Urinary bladder (tissue), 4 donors: ENCODE results near the gene PDP2. TPM values are rescaled to one million over a fixed set of nuclear protein-coding genes. Genes with fewer than 3 reads are reported as not detected.
A peak's percentile ranks its signal among the peaks of the same experiment; 100 is the strongest.

Source experiments
- DNase-seq: peaks from one replicate; pipeline ENCODE4 v3.0.0-alpha.2; 2015; ENCODE audit errors: extremely low spot score
- H3K27ac ChIP-seq: one replicate; pipeline ENCODE4 v1.5.1; 2013; ENCODE audit warnings: low read depth, mild to moderate bottlenecking, moderate library complexity
- H3K36me3 ChIP-seq: one replicate; pipeline ENCODE4 v1.6.1; 2013; ENCODE audit warnings: mild to moderate bottlenecking, moderate library complexity; ENCODE audit not compliant: insufficient read depth
- H3K4me1 ChIP-seq: one replicate; pipeline ENCODE4 v1.6.1; 2013; ENCODE audit warnings: mild to moderate bottlenecking, moderate library complexity; ENCODE audit not compliant: insufficient read depth
- H3K4me3 ChIP-seq: one replicate; pipeline ENCODE4 v1.5.1; 2013; ENCODE audit warnings: low read depth, low read length
- WGBS: extraction: QIAGEN DNeasy Blood & Tissue Kit; methylation state at CpG from one replicate; pipeline ENCODE4 v1.1.7; 2013; 5-methylcytosine and 5-hydroxymethylcytosine counted together
- polyA plus RNA-seq: library from polyadenylated mRNA; stranded (reverse); fragments of 200-250 nt; gene quantifications from one replicate; pipeline ENCODE4 v1.2.3, GENCODE V29; 2013
- total RNA-seq: library from RNA; depleted of rRNA; stranded (reverse); fragments of >200 nt; gene quantifications from one replicate; pipeline ENCODE4 v1.2.3, GENCODE V29; 2014
- donor health status: healthy with polysubstance abuse.
- donor health status: healthy.

The PDP2 gene, protein sequence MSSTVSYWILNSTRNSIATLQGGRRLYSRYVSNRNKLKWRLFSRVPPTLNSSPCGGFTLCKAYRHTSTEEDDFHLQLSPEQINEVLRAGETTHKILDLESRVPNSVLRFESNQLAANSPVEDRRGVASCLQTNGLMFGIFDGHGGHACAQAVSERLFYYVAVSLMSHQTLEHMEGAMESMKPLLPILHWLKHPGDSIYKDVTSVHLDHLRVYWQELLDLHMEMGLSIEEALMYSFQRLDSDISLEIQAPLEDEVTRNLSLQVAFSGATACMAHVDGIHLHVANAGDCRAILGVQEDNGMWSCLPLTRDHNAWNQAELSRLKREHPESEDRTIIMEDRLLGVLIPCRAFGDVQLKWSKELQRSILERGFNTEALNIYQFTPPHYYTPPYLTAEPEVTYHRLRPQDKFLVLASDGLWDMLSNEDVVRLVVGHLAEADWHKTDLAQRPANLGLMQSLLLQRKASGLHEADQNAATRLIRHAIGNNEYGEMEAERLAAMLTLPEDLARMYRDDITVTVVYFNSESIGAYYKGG
- 5.6 TPM for total RNA-seq
- polyA plus RNA-seq = 5.0 TPM

DNA sequence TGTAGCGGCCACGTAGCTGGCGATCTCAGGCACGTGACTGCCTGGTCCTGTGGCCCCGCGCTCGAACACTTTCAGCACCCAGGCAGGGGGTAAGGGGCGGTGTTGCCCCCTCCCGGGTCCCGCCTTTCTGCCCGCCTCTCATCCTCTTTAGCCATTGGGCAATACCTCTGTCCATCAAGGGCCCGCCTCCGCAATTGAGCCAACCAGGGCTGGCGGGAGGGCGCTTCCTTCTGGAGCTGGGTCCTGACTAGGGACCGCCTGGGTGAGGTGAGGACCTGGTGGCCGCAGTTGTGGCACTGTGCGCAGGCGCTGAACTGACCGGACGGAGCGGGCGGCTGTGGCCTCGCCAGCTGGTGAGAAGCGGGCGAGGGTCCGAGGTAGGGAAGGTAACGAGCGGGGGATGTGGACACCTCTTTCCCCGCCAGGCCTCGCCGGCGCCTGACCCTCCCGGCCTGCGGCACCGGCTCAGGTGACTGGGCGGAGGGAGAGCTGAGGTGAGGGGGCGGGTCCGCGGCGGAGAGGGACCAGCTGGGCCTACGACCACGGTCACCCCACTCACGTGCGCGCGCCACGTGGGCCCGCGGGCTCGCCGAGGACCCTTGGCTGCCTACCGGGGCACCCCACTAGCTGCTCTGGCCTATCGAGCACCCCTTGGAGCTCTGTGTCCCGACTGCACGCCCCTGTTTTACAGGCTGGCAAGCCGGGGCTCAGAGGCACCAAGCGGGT lies at the start of gene PDP2:
Gene PDP2 (plus strand): TSS at position 228 of the 726 bp plus-strand sequence. CDS start 3,770 bp downstream, outside the sequence.
- no peaks in the 10 kb centered on the region for H3K36me3 ChIP-seq
- no peak within 1 kb of the TSS for H3K27ac ChIP-seq
- no peaks in the 10 kb centered on the region for H3K4me1 ChIP-seq
- peak; percentile 88 for DNase-seq
- peak within 1 kb of the TSS; percentile 84 for H3K4me3 ChIP-seq
- under 1% methylated on average over 58 of the region's 58 CpGs for whole genome bisulfite sequencing

DNA sequence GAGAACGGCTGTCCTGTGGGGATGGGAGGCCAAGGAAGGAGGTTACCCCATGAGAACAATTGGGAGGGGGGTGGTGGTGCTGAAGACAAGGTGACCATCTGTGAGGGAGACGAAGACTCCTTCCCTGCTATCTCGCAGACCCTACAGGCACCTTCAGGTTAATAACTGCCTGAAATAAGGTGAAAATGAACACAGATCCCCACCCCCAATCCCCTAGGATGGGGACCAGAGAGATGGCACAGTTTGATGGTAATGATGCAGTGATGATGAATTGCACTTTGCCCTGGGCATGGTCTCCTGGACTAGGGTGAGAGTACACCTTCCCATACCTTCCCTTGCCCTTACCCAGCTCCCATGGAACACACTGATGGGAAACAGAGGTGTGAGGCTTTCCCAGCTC lies 48.1 kb upstream of the PDP2 start:
- DNase-seq = no peak
- 79% methylated on average over 3 of the region's 3 CpGs for WGBS

DNA sequence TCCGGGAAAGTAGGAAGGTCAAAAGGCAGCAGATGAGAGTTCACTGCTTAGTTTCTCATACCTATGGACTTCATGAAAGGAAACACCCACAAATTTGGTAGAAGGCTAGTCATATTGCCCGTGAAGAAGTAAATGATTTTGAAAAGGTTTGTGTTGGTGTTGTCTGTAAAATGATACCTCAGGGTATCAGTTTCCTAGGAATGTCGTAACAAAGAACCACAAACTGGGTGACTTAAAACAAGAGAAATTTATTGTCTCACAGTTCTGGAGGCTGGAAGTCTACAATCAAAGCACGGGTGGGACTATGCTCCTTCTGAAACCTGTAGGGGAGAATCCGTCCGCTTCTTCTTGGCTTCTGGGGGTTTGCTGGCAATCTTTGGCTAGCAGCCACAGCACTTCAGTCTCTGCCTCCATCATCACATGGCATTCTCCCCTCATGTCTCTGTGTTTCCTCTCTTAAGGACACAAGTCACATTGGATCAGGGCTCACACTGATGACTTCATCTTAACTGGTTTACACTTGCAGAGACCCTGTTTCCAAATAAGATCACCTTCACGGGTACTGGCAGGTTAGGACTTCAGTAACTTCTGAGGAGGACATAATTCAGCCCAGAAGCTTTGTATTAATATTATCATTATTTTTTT lies 47.5 kb upstream of the PDP2 start:
- Histone ChIP-seq H3K27ac (no peak overlapping the region), H3K36me3 (no peaks in the 10 kb centered on the region), H3K4me1 (no peaks in the 10 kb centered on the region), H3K4me3 (no peak overlapping the region)
- 71% methylated on average over 7 of the region's 7 CpGs for WGBS
- DNase-seq = no peak

More for the DNA sequence above, 48.1 kb upstream of the PDP2 start:
- Histone ChIP-seq H3K4me3 (no peak overlapping the region), H3K27ac (no peak overlapping the region), H3K4me1 (no peaks in the 10 kb centered on the region), H3K36me3 (no peaks in the 10 kb centered on the region)

DNA sequence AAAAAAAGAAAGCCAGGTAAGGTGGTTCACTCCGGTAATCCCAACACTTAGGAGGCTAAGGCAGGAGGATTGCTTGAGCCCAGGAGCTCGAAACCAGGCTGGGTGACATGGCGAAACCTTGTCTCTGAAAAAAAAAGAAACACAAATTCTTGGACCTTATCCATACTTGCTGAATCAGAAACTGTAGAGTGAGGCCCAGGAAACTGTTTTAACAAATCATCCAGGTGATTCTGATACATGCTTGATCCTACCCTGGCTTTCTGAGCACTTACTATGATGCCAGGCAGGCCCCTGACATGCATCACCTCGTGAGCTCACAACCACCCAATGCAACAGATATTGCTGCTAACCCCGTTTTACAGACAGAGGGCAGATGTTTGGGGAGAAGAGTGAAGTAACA lies 45.6 kb upstream of the PDP2 start:
- 85% methylated on average over 5 of the region's 5 CpGs for whole genome bisulfite sequencing
- H3K36me3 ChIP-seq = no peaks in the 10 kb centered on the region
- H3K27ac ChIP-seq = no peak overlapping the region
- no peaks in the 10 kb centered on the region for H3K4me1 ChIP-seq
- no peak for DNase-seq
- H3K4me3 ChIP-seq = no peak overlapping the region

DNA sequence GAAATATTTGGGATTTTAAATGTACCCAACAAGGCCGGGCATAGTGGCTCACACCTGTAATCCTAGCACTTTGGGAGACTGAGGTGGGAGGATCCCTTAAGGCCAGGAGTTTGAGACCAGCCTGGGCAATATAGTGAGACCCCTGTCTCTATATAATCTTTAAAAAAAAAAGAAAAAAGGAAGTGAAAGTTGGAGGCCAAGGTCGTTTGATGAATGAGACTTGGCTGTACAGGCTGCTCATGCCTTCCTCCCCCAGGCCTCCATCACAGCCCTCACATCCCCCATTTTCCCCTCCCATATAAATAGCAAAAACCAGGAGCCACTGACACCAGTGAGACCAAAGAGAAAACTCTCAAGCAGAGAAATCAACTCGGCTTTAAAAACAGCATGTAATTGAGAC lies 39.4 kb upstream of the PDP2 start:
- H3K36me3 ChIP-seq = no peaks in the 10 kb centered on the region
- H3K4me1 ChIP-seq = peaks cover 2% of the 10 kb centered on the region
- H3K4me3 ChIP-seq = no peak overlapping the region
- DNase-seq = no peak
- H3K27ac ChIP-seq = no peak overlapping the region
- WGBS = 58% methylated on average over 3 of the region's 3 CpGs

DNA sequence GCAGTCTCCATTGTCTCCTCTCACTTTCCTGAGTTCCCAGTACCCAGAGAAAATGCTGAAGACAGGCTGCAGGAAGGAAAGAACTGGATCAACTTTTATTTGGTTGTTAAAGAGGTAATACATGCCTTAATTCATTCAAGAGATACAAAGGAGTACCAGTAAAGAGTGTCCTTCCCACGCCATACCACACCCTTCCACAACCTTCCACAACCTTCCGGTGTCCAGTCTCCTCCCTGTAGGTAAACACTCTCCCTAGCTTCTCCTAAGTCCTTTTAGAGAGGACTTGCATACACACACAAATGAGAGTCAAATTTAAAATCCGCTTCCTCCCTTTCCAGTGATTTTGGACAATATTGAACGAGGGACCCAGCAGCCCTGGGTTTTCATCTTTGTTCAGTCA lies 38.9 kb upstream of the PDP2 start:
- no peak for DNase-seq
- Histone ChIP-seq H3K36me3 (no peaks in the 10 kb centered on the region), H3K27ac (no peak overlapping the region), H3K4me1 (peaks cover 2% of the 10 kb centered on the region), H3K4me3 (no peak overlapping the region)
- 86% methylated on average over 4 of the region's 4 CpGs for WGBS

DNA sequence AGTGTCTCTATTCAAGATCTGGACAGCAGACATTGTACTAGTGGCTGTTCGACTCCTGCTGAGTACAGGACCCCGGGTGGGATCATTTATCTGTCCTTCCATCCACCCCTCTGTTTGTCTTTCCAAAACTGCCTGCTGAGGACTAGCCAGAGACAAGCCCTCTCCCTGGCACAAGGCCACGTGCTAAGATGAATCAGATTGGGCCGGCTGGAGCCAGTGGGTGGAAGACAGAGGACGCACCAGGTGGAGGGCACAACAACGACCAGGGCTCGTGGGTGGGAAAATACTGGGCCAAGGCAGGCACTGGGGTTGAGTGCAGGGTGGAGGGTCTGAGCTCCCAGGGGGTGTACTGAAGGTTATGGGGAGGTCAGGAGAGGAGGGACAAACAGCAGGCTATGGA lies 37.5 kb upstream of the PDP2 start:
- Histone ChIP-seq H3K4me3 (no peak overlapping the region), H3K27ac (no peak overlapping the region), H3K36me3 (no peaks in the 10 kb centered on the region), H3K4me1 (peaks cover 2% of the 10 kb centered on the region)
- 64% methylated on average over 7 of the region's 7 CpGs for WGBS
- DNase-seq = no peak

DNA sequence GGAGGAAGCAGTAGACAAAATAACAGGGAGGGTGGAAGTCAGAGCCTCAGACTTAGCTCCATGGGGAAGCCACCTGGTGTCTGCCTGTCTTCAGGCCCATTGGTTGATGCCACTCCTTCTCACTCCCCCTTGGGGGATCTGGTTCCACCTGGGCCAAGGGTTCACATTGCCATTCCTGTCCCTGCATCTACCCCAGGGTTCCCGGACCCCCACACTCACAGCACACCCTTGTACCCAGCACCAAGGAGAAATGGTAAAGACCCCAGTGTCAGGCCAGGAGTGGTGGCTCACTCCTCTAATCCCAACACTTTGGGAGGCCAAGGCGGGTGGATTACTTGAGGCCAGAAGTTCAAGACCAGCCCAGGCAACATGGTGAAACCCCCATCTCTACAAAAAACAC lies 37.1 kb upstream of the PDP2 start:
- Histone ChIP-seq H3K36me3 (no peaks in the 10 kb centered on the region), H3K4me3 (no peak overlapping the region), H3K27ac (no peak overlapping the region), H3K4me1 (peaks cover 2% of the 10 kb centered on the region)
- no peak for DNase-seq
- 93% methylated on average over 2 of the region's 2 CpGs for WGBS

DNA sequence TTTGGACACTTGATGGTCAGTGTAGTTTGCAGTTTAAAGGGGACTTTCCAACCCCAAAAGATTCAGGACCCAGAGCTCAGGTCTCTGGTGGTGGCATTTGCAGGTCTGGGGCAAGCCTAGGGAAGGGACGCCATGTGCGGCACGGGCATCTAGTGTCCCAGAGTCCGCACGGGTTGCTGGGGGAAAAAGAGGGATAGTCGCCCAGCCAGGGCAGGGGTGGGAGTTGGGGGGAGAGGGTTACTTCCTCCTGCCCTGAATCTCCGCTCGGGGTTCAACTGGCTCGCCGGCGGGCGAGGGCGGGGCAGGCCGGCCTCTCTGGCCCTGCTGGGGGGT lies 36.3 kb upstream of the PDP2 start:
- peaks cover 2% of the 10 kb centered on the region for H3K4me1 ChIP-seq
- no peak overlapping the region for H3K27ac ChIP-seq
- 12% methylated on average over 14 of the region's 14 CpGs for WGBS
- H3K36me3 ChIP-seq = no peaks in the 10 kb centered on the region
- H3K4me3 ChIP-seq = no peak overlapping the region
- no peak for DNase-seq

DNA sequence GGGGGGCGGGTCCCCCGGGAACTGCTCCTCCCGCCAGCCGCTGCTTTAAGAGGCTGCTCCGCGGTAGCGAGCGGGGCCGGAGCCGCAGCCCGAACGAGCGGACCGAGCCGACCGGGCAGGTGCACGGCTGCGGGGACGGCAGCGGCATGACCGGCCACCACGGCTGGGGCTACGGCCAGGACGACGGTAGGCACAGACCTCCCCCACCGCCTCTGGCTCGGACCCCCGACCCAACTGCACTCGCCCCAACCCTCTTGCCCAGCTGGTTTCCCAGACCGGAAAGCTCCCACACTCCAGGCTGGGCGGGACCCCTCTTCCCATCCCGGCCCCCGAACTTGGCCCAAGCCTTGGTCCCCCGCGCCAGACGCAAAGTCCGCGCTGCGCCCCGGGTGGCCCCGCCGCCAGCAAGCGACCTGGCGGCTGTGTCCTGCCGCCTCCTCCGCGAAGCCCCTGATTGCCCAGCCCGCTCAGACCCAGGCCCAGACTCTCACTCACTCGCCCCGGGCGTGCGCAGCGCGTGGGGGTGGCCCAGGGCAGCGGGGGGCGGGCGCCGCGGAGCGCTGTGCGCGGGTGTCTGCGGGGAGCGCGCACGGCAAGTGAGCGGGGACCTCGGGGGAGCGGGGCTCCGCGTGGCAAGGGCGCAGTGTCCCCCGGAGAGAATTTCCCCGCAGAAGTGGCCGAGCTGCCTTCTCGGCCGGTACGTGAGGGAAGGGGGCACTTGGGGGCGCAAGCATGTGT lies 35.8 kb upstream of the PDP2 start, which contains the start of gene CA7:
Gene CA7 (plus strand): TSS at position 73 of the 738 bp plus-strand sequence. CDS start 74 bp downstream, at position 147.
- 1% methylated on average over 79 of the region's 79 CpGs for WGBS
- H3K4me1 ChIP-seq = peaks cover 2% of the 10 kb centered on the region
- peak within 1 kb of the TSS; percentile 30 for H3K4me3 ChIP-seq
- H3K27ac ChIP-seq = no peak within 1 kb of the TSS
- DNase-seq = no peak
- no peaks in the 10 kb centered on the region for H3K36me3 ChIP-seq

DNA sequence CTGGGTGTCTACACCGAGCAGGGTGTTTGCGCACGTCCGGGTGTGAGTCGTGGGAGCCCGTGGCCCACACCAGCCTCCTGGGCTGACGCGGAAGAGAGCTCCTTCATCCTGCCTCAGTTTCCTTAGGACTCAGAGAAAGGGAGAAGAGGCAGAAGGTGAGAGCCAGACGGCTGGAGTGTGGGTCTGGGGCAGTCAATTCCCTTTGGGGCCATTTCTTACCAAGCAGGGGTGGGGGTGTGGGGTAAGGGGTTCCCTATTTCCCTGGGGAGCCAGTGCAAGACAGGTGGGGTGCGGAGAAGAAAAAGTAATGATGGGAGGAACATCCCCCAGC lies 35.3 kb upstream of the PDP2 start:
- peak overlapping the region; percentile 30 for H3K4me3 ChIP-seq
- H3K27ac ChIP-seq = no peak overlapping the region
- H3K36me3 ChIP-seq = no peaks in the 10 kb centered on the region
- DNase-seq = no peak
- 13% methylated on average over 10 of the region's 10 CpGs for WGBS
- peaks cover 2% of the 10 kb centered on the region for H3K4me1 ChIP-seq

DNA sequence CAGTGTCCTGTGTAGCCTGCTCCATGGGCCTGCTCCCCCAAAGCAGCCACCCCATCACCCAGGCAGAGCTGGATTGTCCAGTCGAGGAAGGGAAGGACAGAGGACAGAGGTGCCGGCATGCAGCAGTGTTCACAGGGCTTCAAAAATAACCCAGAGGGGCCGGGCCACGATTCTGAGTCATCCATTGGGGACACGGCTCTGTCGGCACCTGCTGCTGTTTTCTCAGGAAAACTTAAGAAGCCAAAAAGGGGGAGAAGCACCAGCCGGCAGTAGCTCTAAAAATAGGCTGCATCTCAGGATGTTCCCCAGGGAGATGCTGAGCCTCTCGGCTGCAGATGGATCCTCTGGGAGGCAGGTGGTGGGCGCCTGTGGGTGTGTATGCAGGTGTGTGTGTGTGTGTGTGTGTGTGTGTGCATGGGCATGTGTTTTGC lies 34.5 kb upstream of the PDP2 start:
- 48% methylated on average over 9 of the region's 9 CpGs for WGBS
- H3K4me1 ChIP-seq = peaks cover 2% of the 10 kb centered on the region
- no peak overlapping the region for H3K4me3 ChIP-seq
- DNase-seq = no peak
- no peak overlapping the region for H3K27ac ChIP-seq
- H3K36me3 ChIP-seq = no peaks in the 10 kb centered on the region

DNA sequence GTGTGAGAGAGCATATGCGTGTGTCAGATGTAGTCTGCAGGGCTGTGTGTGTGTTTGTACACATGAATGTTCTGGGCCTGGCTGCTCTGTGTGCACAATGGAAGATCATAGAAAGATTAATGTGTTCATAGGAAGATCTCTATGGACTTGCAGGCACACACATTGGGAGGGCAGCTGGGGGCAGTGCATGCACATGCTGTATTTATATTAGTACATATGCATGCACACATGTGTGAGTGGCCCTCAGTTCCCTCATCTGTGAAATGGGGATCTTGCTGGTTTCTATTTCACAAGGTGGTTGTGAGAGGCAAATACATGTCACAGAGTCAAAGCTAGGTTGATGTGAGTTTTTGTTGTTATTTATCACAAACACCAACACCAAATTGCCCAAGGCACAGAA lies 34.0 kb upstream of the PDP2 start:
- 88% methylated on average over 1 of the region's 1 CpG for WGBS
- DNase-seq = no peak

More for the DNA sequence above, 34.0 kb upstream of the PDP2 start:
- no peak overlapping the region for H3K4me3 ChIP-seq
- H3K27ac ChIP-seq = no peak overlapping the region
- H3K36me3 ChIP-seq = no peaks in the 10 kb centered on the region
- H3K4me1 ChIP-seq = peaks cover 2% of the 10 kb centered on the region
